ENCODE measurements around the gene SULF2.

Gene SULF2

GRCh38 chr20:47815416-47815806, 30.1 kb upstream of the SULF2 start:
- H2AFZ ChIP-seq (ENCODE audit: low read length) = no peak overlapping the region
- H3K9me2 ChIP-seq (replicated peaks; ENCODE audit: low read depth, low read length) = no peaks in the 10 kb centered on the region
- TF ChIP-seq CTCF (conservative IDR thresholded peaks at IDR 0.05; ENCODE audit: low read length) (no peak), EZH2phosphoT487 (IDR thresholded peaks at IDR 0.05; ENCODE audit: borderline replicate concordance) (no peak)
- H3F3A ChIP-seq (ENCODE audit: low read depth) = no peaks in the 10 kb centered on the region
- no peaks in the 10 kb centered on the region for H4K20me1 ChIP-seq (ENCODE audit: insufficient read depth, low read length, poor library complexity, severe bottlenecking)
- H3K4me2 ChIP-seq (ENCODE audit: low read depth, low read length, poor library complexity, severe bottlenecking) = no peak overlapping the region
- no peak overlapping the region for H3K4me3 ChIP-seq (ENCODE audit: low read length, poor library complexity, severe bottlenecking)
- no peaks in the 10 kb centered on the region for H3K36me3 ChIP-seq (ENCODE audit: insufficient read depth, low read length)
- no peaks in the 10 kb centered on the region for H3K27me3 ChIP-seq (ENCODE audit: insufficient read depth, low read length, poor library complexity, severe bottlenecking)
- 0 out of 2 replicates have a peak, but pooled peaks cover 7% of the 10 kb centered on the region for H3K9me3 ChIP-seq (ENCODE audit: insufficient read depth, low read depth, low read length)
- H3K4me1 ChIP-seq (ENCODE audit: insufficient read depth, low read length, poor library complexity, severe bottlenecking) = no peaks in the 10 kb centered on the region
- H3K79me2 ChIP-seq (ENCODE audit: insufficient read depth, low read length) = no peaks in the 10 kb centered on the region
- H3K9ac ChIP-seq (ENCODE audit: low read depth, low read length, poor library complexity, severe bottlenecking) = no peak overlapping the region

- Histone ChIP-seq H3K27me3 (ENCODE audit: insufficient read depth, low read length, poor library complexity, severe bottlenecking) (no peaks in the 10 kb centered on the region), H3K79me2 (ENCODE audit: insufficient read depth, low read length) (no peaks in the 10 kb centered on the region), H2AFZ (ENCODE audit: low read length) (no peak overlapping the region), H3K9me2 (replicated peaks; ENCODE audit: low read depth, low read length) (no peaks in the 10 kb centered on the region), H4K20me1 (ENCODE audit: insufficient read depth, low read length, poor library complexity, severe bottlenecking) (no peaks in the 10 kb centered on the region), H3K9me3 (ENCODE audit: insufficient read depth, low read depth, low read length) (0 out of 2 replicates have a peak, but pooled peaks cover 7% of the 10 kb centered on the region), H3K4me1 (ENCODE audit: insufficient read depth, low read length, poor library complexity, severe bottlenecking) (no peaks in the 10 kb centered on the region), H3K4me3 (ENCODE audit: low read length, poor library complexity, severe bottlenecking) (no peak overlapping the region), H3K36me3 (ENCODE audit: insufficient read depth, low read length) (no peaks in the 10 kb centered on the region), H3K4me2 (ENCODE audit: low read depth, low read length, poor library complexity, severe bottlenecking) (no peak overlapping the region), H3F3A (ENCODE audit: low read depth) (no peaks in the 10 kb centered on the region), H3K9ac (ENCODE audit: low read depth, low read length, poor library complexity, severe bottlenecking) (no peak overlapping the region)
- TF ChIP-seq CTCF (conservative IDR thresholded peaks at IDR 0.05; ENCODE audit: low read length) = no peak
- no peak for TF ChIP-seq EZH2phosphoT487 (IDR thresholded peaks at IDR 0.05; ENCODE audit: borderline replicate concordance)
Observed at GRCh38 chr20:47814632-47815415, 29.5 kb upstream of the SULF2 start.

GRCh38 chr20:47810721-47811347, 25.6 kb upstream of the SULF2 start:
- Histone ChIP-seq H3K36me3 (ENCODE audit: insufficient read depth, low read length) (no peaks in the 10 kb centered on the region), H3K4me1 (ENCODE audit: insufficient read depth, low read length, poor library complexity, severe bottlenecking) (no peaks in the 10 kb centered on the region), H4K20me1 (ENCODE audit: insufficient read depth, low read length, poor library complexity, severe bottlenecking) (no peaks in the 10 kb centered on the region), H3K9ac (ENCODE audit: low read depth, low read length, poor library complexity, severe bottlenecking) (no peak overlapping the region), H3K4me2 (ENCODE audit: low read depth, low read length, poor library complexity, severe bottlenecking) (no peak overlapping the region), H3F3A (ENCODE audit: low read depth) (no peaks in the 10 kb centered on the region), H3K9me3 (ENCODE audit: insufficient read depth, low read depth, low read length) (0 out of 2 replicates have a peak, but pooled peaks cover 7% of the 10 kb centered on the region), H3K4me3 (ENCODE audit: low read length, poor library complexity, severe bottlenecking) (no peak overlapping the region), H3K27me3 (ENCODE audit: insufficient read depth, low read length, poor library complexity, severe bottlenecking) (no peaks in the 10 kb centered on the region), H3K9me2 (replicated peaks; ENCODE audit: low read depth, low read length) (no peaks in the 10 kb centered on the region), H3K79me2 (ENCODE audit: insufficient read depth, low read length) (no peaks in the 10 kb centered on the region), H2AFZ (ENCODE audit: low read length) (no peak overlapping the region)
- TF ChIP-seq CTCF (conservative IDR thresholded peaks at IDR 0.05; ENCODE audit: low read length) (no peak), EZH2phosphoT487 (IDR thresholded peaks at IDR 0.05; ENCODE audit: borderline replicate concordance) (no peak)
